DND-41 (cell line): ENCODE results near the gene UPF3A.

Experiments
- CTCF ChIP-seq: IDR thresholded peaks from 2 replicates; pipeline ENCODE4 v1.5.1; 2012; ENCODE audit warnings: borderline replicate concordance, low read length, moderate library complexity, mild to moderate bottlenecking; ENCODE audit not compliant: poor library complexity, severe bottlenecking; ENCODE audit errors: extremely low read depth
- EZH2 ChIP-seq: IDR thresholded peaks from 3 replicates; pipeline ENCODE4 v1.6.1; 2012; ENCODE audit warnings: borderline replicate concordance, low read depth, mild to moderate bottlenecking, moderate library complexity, low read length, inconsistent platforms; ENCODE audit not compliant: severe bottlenecking

DNA sequence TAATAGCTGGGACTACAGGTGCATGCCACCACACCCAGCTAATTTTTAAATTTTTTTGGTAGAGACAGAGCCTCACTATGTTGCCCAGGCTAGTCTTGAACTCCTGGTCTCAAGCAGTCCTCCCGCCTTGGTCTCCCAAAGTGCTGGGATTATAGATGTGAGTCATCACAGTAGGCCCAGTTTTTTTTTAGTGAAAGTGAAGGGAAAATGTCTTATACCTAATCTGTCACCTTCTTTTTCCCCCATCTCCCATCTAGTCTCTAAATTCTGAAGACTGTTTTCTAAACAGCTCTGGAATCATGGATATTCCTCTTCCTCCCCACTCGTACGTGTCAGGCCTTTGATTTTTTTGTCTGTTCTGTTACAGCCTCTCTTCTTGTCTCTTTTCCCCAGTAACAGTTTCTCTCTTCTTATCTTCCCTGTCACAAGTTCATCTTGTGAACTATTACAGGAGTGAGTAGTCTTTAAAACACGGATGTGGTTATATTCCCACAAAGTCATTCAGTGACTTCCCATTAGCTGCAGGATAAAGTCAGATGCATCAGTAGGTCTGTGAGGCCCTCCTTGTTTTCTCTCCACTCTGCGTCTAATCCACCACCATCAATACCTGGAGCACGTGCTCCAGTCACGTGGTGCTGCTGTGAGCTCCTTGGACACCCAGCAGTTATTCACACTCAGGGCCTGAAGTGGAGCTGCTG lies 43.8 kb upstream of the UPF3A start:
- TF ChIP-seq CTCF (no peak), EZH2 (no peak)
